Mucosa of stomach (tissue), 1 donor: ENCODE data around the gene TTL.
"Not testable (repeated sequence)": the region's sequence is repeated elsewhere in the genome, so short reads cannot be mapped to it uniquely, and the experiment has no call there.

Experiments
- H3K27me3 ChIP-seq: one replicate; pipeline ENCODE4 v1.7.0; 2013; ENCODE audit warnings: mild to moderate bottlenecking, low read length; ENCODE audit not compliant: control insufficient read depth, insufficient read depth
- H3K36me3 ChIP-seq: one replicate; pipeline ENCODE4 v1.7.0; 2013; ENCODE audit warnings: low read length; ENCODE audit not compliant: control insufficient read depth, insufficient read depth
- H3K4me1 ChIP-seq: one replicate; pipeline ENCODE4 v1.7.0; 2013; ENCODE audit warnings: mild to moderate bottlenecking, low read length; ENCODE audit not compliant: control insufficient read depth, insufficient read depth
- H3K4me3 ChIP-seq: one replicate; pipeline ENCODE4 v1.7.0; 2013; ENCODE audit warnings: low read length
- H3K9ac ChIP-seq: one replicate; pipeline ENCODE4 v1.7.0; 2013; ENCODE audit warnings: mild to moderate bottlenecking, low read length, moderate library complexity
- H3K9me3 ChIP-seq: one replicate; pipeline ENCODE4 v1.7.0; 2013; ENCODE audit warnings: mild to moderate bottlenecking, low read length, moderate library complexity; ENCODE audit not compliant: control insufficient read depth
- donor health status: Pancreatic carcinoma.

The TTL gene

DNA sequence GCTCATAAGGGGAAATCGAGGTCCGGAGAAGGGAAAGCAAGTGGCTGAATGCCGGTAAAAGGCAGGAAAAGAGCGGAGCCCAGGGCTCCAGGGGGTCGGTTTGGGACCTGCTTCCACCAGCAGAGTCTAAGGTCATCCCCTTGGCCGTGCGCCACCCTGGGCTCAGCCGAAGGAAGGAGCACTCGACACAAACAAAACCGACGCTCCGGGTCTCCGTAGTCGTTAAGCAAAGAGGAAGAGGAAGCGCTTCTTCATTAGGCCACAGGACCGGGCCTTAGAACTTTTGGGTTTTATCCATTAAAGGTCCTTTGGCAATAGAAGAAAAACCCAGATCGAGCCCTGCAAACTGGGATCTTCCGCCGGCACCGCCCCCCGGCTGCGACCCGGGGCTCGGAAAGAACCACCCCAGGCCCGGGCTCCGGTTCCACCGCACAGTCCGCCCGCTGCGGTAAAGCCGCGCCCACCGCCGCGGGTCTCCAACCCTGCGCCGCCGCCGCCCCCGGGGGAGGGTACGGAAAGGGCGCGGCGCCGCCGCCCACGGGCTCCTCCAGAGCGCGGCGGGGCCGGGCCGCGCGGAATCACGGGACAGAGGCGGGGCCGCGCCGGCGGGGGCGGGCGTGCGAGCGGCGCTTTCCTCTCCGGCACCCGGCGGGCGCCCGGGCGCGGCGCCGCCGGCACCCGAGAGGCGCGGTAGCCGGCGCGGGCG lies at the start of gene TTL:
TSS of gene TTL (plus strand) at position 629 of the 706 bp plus-strand sequence. CDS start 189 bp downstream, outside the sequence.
- no peaks in the 10 kb centered on the region for H3K36me3 ChIP-seq
- H3K9me3 ChIP-seq, result no peaks in the 10 kb centered on the region
- H3K4me3 ChIP-seq, result peak within 1 kb of the TSS; percentile 79
- no peaks in the 10 kb centered on the region for H3K27me3 ChIP-seq
- H3K4me1 ChIP-seq, result peaks cover 18% of the 10 kb centered on the region
- peak within 1 kb of the TSS; percentile 74 for H3K9ac ChIP-seq

GRCh38 chr2:112432390-112432734 lies 49.6 kb upstream of the TTL start:
- not testable (repeated sequence) for H3K9me3 ChIP-seq, H3K4me3 ChIP-seq, H3K27me3 ChIP-seq, H3K36me3 ChIP-seq, H3K4me1 ChIP-seq
- H3K9ac ChIP-seq, result peak overlapping the region; percentile 53

GRCh38 chr2:112432735-112433479 lies 49.0 kb upstream of the TTL start:
- not testable (repeated sequence) for H3K4me3 ChIP-seq, H3K36me3 ChIP-seq
- H3K9ac ChIP-seq, result peak overlapping the region; percentile 53

GRCh38 chr2:112433480-112433879 lies 48.5 kb upstream of the TTL start, which contains the start of gene RGPD8:
RGPD8 (minus strand) TSS chr2:112433645; CDS start chr2:112433453, 192 bp downstream.
- not testable (repeated sequence) for H3K27me3 ChIP-seq, H3K4me3 ChIP-seq, H3K4me1 ChIP-seq, H3K9me3 ChIP-seq, H3K36me3 ChIP-seq
- peak within 1 kb of the TSS; percentile 53 for H3K9ac ChIP-seq

More at GRCh38 chr2:112432735-112433479, 49.0 kb upstream of the TTL start:
- not testable (repeated sequence) for H3K9me3 ChIP-seq, H3K4me1 ChIP-seq, H3K27me3 ChIP-seq

- Histone ChIP-seq H3K27me3 (no peaks in the 10 kb centered on the region), H3K9me3 (no peaks in the 10 kb centered on the region), H3K9ac (no peak overlapping the region), H3K4me1 (no peaks in the 10 kb centered on the region), H3K4me3 (no peak overlapping the region), H3K36me3 (no peaks in the 10 kb centered on the region)
Observed at GRCh38 chr2:112433932-112434730, 47.8 kb upstream of the TTL start.

- not testable (repeated sequence) for H3K27me3 ChIP-seq, H3K9me3 ChIP-seq, H3K4me3 ChIP-seq, H3K36me3 ChIP-seq, H3K9ac ChIP-seq, H3K4me1 ChIP-seq
Observed at GRCh38 chr2:112434890-112435715, 46.9 kb upstream of the TTL start.

DNA sequence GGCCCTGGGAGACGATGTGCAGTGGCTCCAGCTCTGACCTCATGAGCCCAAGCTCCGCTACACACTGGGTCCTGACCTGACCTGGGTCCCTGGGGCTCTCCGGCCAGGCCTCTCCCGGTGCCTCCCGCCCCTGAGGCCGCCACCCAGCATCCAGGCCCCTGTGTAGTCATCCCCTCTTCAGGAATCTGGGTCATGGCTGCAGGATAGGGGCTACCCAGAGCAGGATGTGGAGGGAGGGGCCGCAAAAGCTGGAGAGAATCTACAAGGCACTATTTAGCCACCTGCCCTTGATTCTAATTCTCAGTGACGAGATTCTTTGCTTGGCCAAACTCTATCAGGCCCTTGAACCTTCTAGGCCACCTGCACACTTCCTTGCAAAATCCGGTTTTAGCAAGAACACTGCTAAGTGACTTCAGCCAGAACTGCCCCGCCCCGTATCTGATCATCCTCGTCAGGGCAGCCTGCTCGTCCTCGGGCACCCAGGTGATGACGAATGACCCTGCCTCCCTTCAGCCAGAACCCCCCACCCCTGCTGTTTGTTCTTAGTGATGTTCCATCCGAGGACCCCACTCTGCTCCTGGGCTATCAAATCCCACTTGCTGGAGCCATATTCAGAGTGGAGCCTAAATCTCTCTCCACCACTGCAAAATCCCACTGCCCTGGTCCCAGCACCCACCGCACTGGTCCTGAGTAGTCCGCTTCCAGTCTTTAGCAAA lies 46.1 kb upstream of the TTL start:
- not testable (repeated sequence) for H3K9me3 ChIP-seq, H3K27me3 ChIP-seq, H3K36me3 ChIP-seq, H3K4me3 ChIP-seq, H3K4me1 ChIP-seq, H3K9ac ChIP-seq

DNA sequence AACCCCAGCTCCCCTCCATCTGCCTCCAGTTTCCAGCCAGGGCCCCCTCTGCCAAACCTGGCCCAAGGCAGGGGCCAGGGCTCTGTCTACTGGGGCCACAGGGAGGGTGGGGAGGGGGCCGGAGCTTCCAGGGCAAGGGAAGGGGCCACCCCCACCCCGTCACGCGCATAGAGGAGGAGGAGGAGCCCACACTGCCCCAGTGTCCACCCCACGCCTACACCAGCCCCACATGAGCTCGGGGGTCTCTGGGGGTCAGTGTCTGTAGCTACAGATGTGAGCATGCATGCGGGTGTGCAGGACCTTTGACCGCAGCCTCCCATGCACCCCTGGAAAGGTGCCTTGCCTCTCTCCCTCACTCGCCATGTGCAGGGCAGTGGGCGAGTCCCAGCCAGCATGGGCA lies 45.0 kb upstream of the TTL start:
- not testable (repeated sequence) for H3K9me3 ChIP-seq, H3K4me1 ChIP-seq, H3K27me3 ChIP-seq, H3K9ac ChIP-seq, H3K4me3 ChIP-seq, H3K36me3 ChIP-seq

GRCh38 chr2:112437405-112437831 lies 44.5 kb upstream of the TTL start:
- not testable (repeated sequence) for H3K4me3 ChIP-seq, H3K36me3 ChIP-seq, H3K4me1 ChIP-seq, H3K27me3 ChIP-seq, H3K9ac ChIP-seq, H3K9me3 ChIP-seq

DNA sequence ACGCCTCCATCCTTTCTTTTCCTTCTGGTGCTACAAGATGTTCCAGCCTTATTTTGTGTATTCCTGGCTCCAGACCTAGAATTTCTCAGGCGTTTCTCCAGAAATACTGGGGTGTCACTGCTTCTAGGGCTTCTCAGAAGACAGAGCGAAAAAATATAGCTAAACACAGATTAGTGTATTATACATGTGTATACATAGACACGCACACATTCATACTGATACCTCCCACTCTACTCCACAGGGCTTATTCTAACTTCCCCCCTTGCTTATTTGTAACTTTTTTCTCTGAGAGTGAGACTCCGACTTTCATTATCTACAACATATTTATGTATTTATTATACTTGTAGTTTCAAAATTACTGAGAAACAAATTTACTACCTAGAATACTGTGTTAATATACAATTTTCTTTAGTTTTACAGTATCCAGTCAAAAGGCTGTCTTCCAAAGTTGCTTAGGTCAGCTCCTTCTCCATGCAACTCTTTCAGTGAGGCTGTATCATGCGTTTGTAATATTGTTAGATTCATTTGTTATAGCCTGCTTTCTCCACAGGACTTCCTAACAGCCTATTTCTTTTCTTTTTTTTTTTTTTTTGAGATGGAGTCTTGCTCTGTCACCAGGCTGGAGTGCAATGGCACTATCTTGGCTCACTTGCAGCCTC lies 43.2 kb upstream of the TTL start:
- not testable (repeated sequence) for H3K4me3 ChIP-seq, H3K9me3 ChIP-seq, H3K4me1 ChIP-seq

GRCh38 chr2:112444256-112444655 lies 37.7 kb upstream of the TTL start:
- H3K9ac ChIP-seq, H3K4me1 ChIP-seq, H3K9me3 ChIP-seq, H3K36me3 ChIP-seq, H3K4me3 ChIP-seq, H3K27me3 ChIP-seq: not testable (repeated sequence)

More for the DNA sequence above, 43.2 kb upstream of the TTL start:
- not testable (repeated sequence) for H3K9ac ChIP-seq, H3K36me3 ChIP-seq, H3K27me3 ChIP-seq
